K562 (cell line): ENCODE measurements around the gene NTF4. TPM values are rescaled to one million over a fixed set of nuclear protein-coding genes. Genes with fewer than 3 reads are reported as not detected.
"Not testable (repeated sequence)": the region's sequence is repeated elsewhere in the genome, so short reads cannot be mapped to it uniquely, and the experiment has no call there.

Experiments used
- BDP1 ChIP-seq: IDR thresholded peaks from 3 replicates; pipeline ENCODE4 v1.6.1; 2011; ENCODE audit not compliant: insufficient read length, insufficient read depth
- CREB1 ChIP-seq, 2 experiments: sonication (generic) in 1 of 2; formaldehyde crosslinking in 1 of 2; IDR thresholded peaks; 2 replicates each; pipeline versions ENCODE4 v1.6.1 to v1.8.0; 2012 to 2022; ENCODE audit warnings: inconsistent platforms in 1 of 2, mild to moderate bottlenecking in 1 of 2, missing genetic modification reagents in 1 of 2, moderate library complexity in 1 of 2
- LEF1 ChIP-seq: fragments of 450-650 bp; IDR thresholded peaks from 2 replicates; pipeline ENCODE4 v1.6.1; 2016; ENCODE audit warnings: mild to moderate bottlenecking
- PKNOX1 ChIP-seq: fragments of 450-650 bp; IDR thresholded peaks from 2 replicates; pipeline ENCODE4 v1.6.1; 2016
- RAD21 ChIP-seq, 2 experiments: fragments of 250-450 bp in 1 of 2; fragments of 450-650 bp in 1 of 2; sonication (Bioruptor Pico) in 1 of 2; formaldehyde crosslinking in 1 of 2; IDR thresholded peaks in 1 of 2; conservative IDR thresholded peaks in 1 of 2; 2 replicates each; pipeline versions ENCODE4 v1.4.0 to v1.8.0; 2020 to 2022; ENCODE audit warnings: mild to moderate bottlenecking in 2 of 2, moderate library complexity in 1 of 2
- SPI1 ChIP-seq: IDR thresholded peaks from 2 replicates; pipeline ENCODE4 v1.6.1; 2011; ENCODE audit warnings: low read depth, low read length, control low read depth, borderline replicate concordance
- ZBTB40 ChIP-seq, 2 experiments: fragments of 450-650 bp in 1 of 2; sonication (generic) in 1 of 2; formaldehyde crosslinking in 1 of 2; IDR thresholded peaks; 2 replicates each; pipeline versions ENCODE4 v1.7.1 to v1.9.0; 2016 to 2022; ENCODE audit warnings: inconsistent platforms in 1 of 2, mild to moderate bottlenecking in 1 of 2, missing genetic modification reagents in 1 of 2
- polyA plus RNA-seq, 8 experiments: library from polyadenylated mRNA; depleted of rRNA in 4 of 8; stranded (reverse) in 5 of 8; unstranded in 3 of 8; fragments of >200 nt; fragmentation: Nextera tagmentation in 2 of 8; fragmentation: Illumina TruSeq in 1 of 8; extraction: Ambion mirVana in 2 of 8; extraction: Trizol in 1 of 8; gene quantifications; 2 replicates each; pipeline versions ENCODE4 v1.2.1 to v1.2.3, GENCODE V29; 2011 to 2014; ENCODE audit warnings: inconsistent platforms in 1 of 8, missing spikeins in 1 of 8
- total RNA-seq, 7 experiments: library from RNA; depleted of rRNA in 6 of 7; stranded (reverse); fragments of >200 nt in 6 of 7; fragmentation: Illumina TruSeq in 2 of 7; extraction: Trizol in 2 of 7; gene quantifications; 2 replicates each; pipeline versions ENCODE4 v1.2.1 to v1.2.3, GENCODE V29; 2011 to 2021; ENCODE audit warnings: low replicate concordance in 1 of 7

NTF4 gene
- total and polyA plus RNA-seq, 9 of the 15 experiments (the other 6 are each of a cell fraction or from before 2014, with no cell fraction given) = not detected

GRCh38 chr19:49036815-49037214, 27.8 kb downstream of the NTF4 start, which contains the start of gene CGB1 (continued):
- peak; percentile 72 for TF ChIP-seq ZBTB40 (IDR thresholded peaks at IDR 0.05)
- not testable (repeated sequence) for TF ChIP-seq ZBTB40 (CRISPR knock-in tag; IDR thresholded peaks at IDR 0.05)
- TF ChIP-seq PKNOX1 = 0 out of 2 replicates have a peak, but pooled peaks have one; percentile 10
- peak in 1 of 2 experiments; percentile 42; a peak in 2 of 4 replicates for TF ChIP-seq RAD21 (CRISPR knock-in tag; conservative IDR thresholded peaks at IDR 0.05 in 1 of 2, IDR thresholded peaks at IDR 0.05 in 1 of 2)
- TF ChIP-seq BDP1 = peak; percentile 28
- peak; percentile 84 for TF ChIP-seq CREB1 (IDR thresholded peaks at IDR 0.05)
- peak; percentile 89 for TF ChIP-seq CREB1 (CRISPR knock-in tag; IDR thresholded peaks at IDR 0.05)
- TF ChIP-seq SPI1 = 0 out of 2 replicates have a peak, but pooled peaks have one; percentile 22
- peak; percentile 99 for TF ChIP-seq LEF1
